Measurements from ENCODE around the gene BOD1L1.

Gene BOD1L1

DNA sequence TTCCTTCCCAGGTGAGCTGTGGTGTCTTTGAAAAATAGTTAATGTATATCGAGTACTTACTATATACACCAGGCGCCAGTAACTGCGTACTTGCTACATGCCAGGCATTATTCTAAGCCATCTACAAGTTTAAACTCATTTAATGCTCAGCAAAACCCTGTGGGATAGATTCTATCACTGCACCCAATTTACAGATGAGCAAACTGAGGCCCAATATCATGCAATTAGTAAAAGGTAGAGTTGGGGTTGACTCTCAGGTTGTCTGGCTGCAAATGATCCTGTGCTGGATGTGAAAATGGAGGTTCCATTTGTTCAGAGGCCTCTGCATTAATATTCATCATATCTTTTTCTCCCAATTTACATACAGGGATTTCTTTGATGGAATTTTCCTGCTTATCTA is 100.9 kb downstream of the BOD1L1 start:
- Histone ChIP-seq H3K27me3 (ENCODE audit: insufficient read depth, low read depth, severe bottlenecking) (peaks cover 4% of the 10 kb centered on the region), H3K4me3 (ENCODE audit: low read depth, low read length) (no peak overlapping the region), H3K9me3 (ENCODE audit: severe bottlenecking) (peaks cover 12% of the 10 kb centered on the region), H3K27ac (no peak overlapping the region), H3K36me3 (no peaks in the 10 kb centered on the region)
- no peak for DNase-seq
- TF ChIP-seq, protein P1, sequence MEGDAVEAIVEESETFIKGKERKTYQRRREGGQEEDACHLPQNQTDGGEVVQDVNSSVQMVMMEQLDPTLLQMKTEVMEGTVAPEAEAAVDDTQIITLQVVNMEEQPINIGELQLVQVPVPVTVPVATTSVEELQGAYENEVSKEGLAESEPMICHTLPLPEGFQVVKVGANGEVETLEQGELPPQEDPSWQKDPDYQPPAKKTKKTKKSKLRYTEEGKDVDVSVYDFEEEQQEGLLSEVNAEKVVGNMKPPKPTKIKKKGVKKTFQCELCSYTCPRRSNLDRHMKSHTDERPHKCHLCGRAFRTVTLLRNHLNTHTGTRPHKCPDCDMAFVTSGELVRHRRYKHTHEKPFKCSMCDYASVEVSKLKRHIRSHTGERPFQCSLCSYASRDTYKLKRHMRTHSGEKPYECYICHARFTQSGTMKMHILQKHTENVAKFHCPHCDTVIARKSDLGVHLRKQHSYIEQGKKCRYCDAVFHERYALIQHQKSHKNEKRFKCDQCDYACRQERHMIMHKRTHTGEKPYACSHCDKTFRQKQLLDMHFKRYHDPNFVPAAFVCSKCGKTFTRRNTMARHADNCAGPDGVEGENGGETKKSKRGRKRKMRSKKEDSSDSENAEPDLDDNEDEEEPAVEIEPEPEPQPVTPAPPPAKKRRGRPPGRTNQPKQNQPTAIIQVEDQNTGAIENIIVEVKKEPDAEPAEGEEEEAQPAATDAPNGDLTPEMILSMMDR (IDR thresholded peaks at IDR 0.05; ENCODE audit: low read depth, low read length), result no peak

DNA sequence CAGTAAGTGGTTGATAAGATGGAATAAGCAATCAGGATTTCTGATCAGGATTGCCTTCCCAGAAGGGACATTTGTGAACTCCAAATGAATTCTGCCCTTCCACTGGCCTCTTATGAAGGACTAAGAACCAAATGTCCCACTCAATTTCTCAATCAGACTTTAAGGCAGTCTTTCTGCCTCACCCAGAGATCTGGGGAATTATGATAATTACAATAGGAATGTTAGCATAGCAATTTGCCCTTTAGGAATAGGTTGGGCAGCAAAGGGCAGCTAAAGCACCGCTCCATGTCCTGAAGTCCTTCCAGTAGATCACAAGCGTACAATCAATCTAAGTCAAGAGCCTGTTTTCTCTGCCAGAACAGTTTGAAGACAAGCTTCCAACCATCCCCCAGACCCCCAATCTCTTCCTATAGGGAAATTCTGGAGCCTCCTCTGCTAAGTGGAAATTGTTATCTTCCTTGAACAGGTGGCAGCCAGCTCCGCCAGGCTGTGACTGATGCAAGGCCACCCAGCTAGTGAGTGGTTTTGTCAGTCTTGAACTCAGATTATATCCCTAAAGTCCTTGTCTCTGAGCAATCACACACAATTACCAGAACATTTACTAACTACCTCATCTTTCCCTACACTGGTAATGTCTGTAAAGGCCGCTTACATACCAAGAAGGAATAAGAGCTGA is 101.8 kb downstream of the BOD1L1 start:
- DNase-seq, result no peak
- no peak overlapping the region for H3K27ac ChIP-seq
- H3K27me3 ChIP-seq (ENCODE audit: insufficient read depth, low read depth, severe bottlenecking), result peaks cover 4% of the 10 kb centered on the region
- H3K4me3 ChIP-seq (ENCODE audit: low read depth, low read length), result no peak overlapping the region
- no peaks in the 10 kb centered on the region for H3K36me3 ChIP-seq
- H3K9me3 ChIP-seq (ENCODE audit: severe bottlenecking), result peaks cover 12% of the 10 kb centered on the region
- TF ChIP-seq, protein P1 (IDR thresholded peaks at IDR 0.05; ENCODE audit: low read depth, low read length), result no peak

DNA sequence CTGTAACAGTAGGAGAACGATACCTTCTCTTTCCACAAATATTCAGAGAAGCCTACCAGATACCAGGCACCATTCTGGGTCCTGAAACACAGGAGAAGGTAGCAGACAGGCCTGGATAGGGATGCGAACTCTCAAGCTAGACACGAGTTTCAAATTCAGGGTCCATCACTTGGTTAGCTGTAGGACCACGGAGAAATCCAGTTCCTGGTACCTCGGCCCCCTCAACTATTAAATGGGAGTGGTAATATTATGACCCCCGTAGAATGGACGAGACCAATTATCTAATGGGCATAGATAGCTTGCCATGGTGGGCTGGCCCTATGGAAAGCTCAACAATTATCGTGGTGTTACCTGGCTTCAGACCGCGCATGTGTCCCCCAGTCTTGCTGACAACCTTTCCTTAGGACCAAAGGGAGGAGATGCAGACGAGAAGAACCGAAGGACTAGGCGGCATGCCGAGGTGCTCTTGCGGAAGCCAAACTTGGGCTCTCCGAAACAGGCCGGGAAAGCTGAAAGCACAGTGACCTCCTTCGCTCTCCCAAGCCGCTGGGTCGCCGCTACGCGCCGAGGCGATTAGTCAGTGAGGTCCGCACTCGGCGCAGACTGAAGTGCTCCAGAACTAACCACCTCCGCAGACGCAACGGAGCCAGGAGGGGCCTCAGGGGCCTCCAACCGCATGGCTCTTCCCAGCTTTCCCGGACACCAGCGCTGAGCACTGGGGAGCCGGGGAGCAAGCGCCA is 102.9 kb downstream of the BOD1L1 start:
- peaks cover 12% of the 10 kb centered on the region for H3K9me3 ChIP-seq (ENCODE audit: severe bottlenecking)
- DNase-seq, result peak; percentile 4

DNA sequence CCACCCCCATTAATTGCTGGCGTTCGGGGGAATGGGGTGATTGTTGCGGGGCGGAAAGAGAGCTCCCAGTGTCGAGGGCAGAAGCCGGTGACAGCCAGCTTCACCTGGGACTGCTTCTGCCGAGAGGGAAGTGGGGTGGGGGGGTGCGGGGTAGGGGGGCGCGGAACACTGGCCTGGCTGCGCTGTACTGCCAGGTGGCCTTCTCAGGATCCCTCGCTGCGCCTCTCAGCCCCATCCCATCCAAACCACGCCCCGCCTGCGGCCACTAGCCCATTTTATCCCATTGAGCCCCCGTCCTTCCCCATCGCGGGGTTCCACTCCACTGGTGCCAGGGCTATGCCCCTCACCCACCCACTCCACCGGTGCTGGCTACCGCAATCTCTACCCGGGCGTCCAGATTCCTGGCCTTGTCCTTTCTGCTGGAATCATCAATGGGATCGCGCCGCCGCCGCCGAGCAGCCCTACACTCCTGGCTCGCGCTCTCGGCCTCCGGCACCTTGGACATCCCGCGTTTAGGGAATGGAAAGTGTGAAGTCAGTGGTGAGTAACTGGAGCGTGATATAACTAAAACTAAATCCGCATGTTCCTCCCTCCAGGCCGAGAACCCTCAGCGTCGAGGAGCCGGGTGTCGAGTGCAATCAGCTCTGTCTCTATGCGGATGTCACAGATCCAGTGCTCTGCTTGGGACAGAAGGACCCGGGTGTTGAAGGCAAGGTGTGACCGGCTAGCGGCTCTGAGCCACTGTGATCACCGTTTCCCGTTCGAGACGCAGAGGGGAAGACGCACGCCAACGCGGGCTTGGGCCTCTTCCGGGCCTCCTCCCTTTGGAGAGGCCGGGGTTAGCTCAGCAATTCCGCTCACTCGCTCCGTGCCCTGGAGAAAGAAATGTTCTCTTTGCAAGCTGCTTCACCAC is 103.7 kb downstream of the BOD1L1 start:
- H3K4me3 ChIP-seq (ENCODE audit: low read depth, low read length), result no peak overlapping the region
- no peaks in the 10 kb centered on the region for H3K36me3 ChIP-seq
- no peak overlapping the region for H3K27ac ChIP-seq
- TF ChIP-seq, protein P1 (IDR thresholded peaks at IDR 0.05; ENCODE audit: low read depth, low read length), result no peak
- peak; percentile 5 for DNase-seq
- peaks cover 12% of the 10 kb centered on the region for H3K9me3 ChIP-seq (ENCODE audit: severe bottlenecking)
- H3K27me3 ChIP-seq (ENCODE audit: insufficient read depth, low read depth, severe bottlenecking), result peaks cover 4% of the 10 kb centered on the region

More for the DNA sequence above, 102.9 kb downstream of the BOD1L1 start:
- Histone ChIP-seq H3K36me3 (no peaks in the 10 kb centered on the region), H3K27me3 (ENCODE audit: insufficient read depth, low read depth, severe bottlenecking) (peaks cover 4% of the 10 kb centered on the region), H3K27ac (no peak overlapping the region), H3K4me3 (ENCODE audit: low read depth, low read length) (no peak overlapping the region)
- TF ChIP-seq, protein P1 (IDR thresholded peaks at IDR 0.05; ENCODE audit: low read depth, low read length), result no peak

DNA sequence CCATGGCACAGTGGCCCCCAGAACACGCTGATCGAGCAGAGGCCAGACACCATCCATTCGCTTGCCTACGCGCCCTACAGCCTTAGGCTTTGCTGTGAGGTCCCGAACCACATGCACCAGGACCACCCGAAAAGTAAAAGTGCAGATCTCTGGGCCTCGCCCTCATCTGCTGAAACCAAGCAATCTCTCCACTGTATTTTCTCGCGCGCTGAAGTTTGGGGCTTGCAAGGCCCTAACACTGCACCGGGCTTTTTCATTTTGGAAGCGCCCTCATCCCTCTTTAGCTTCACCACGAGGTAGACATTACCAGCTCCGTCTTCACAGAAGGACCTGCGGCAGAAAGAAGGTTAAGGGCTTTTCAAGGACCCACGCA is 104.4 kb downstream of the BOD1L1 start:
- DNase-seq, result no peak
- TF ChIP-seq, protein P1 (IDR thresholded peaks at IDR 0.05; ENCODE audit: low read depth, low read length), result no peak
- H3K27ac ChIP-seq, result no peak overlapping the region
- H3K4me3 ChIP-seq (ENCODE audit: low read depth, low read length), result no peak overlapping the region
- peaks cover 12% of the 10 kb centered on the region for H3K9me3 ChIP-seq (ENCODE audit: severe bottlenecking)
- H3K36me3 ChIP-seq, result no peaks in the 10 kb centered on the region
- H3K27me3 ChIP-seq (ENCODE audit: insufficient read depth, low read depth, severe bottlenecking), result peaks cover 1% of the 10 kb centered on the region

All from WERI-Rb-1 (cell line).